ENCODE data around the gene ANO6.

The ANO6 gene

DNA sequence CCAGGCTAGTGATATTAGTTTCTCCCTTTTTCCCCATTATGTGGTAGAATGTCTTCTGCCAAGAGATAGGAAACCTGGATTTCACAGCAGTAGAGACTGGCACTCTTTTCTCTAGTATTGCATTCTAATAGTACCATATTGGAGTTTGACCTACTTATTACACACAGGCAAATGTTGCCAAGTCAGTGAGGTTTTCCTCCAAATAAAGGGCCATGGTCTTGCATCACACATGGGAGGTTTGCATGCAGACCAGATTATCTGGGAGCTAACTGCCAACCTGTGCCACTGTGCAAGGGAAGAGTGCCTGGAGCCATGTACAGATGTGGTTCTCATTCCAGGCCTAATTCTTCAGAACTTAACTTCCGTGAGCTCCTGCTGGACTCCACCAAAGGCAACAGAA is 113.3 kb downstream of the ANO6 start:
- H3K27me3 Mint-ChIP-seq (ENCODE audit: low read depth) = no peaks in the 10 kb centered on the region
- no peaks in the 10 kb centered on the region for H3K9me3 Mint-ChIP-seq
- no peak for TF ChIP-seq CTCF (IDR thresholded peaks at IDR 0.05; ENCODE audit: unreplicated experiment in 3 of 3)
- no peak overlapping the region for H3K4me3 Mint-ChIP-seq
- peaks cover 7% of the 10 kb centered on the region for H3K4me1 Mint-ChIP-seq
- no peak overlapping the region for H3K27ac Mint-ChIP-seq
- H3K36me3 Mint-ChIP-seq (ENCODE audit: low read depth) = peaks cover 7% of the 10 kb centered on the region

DNA sequence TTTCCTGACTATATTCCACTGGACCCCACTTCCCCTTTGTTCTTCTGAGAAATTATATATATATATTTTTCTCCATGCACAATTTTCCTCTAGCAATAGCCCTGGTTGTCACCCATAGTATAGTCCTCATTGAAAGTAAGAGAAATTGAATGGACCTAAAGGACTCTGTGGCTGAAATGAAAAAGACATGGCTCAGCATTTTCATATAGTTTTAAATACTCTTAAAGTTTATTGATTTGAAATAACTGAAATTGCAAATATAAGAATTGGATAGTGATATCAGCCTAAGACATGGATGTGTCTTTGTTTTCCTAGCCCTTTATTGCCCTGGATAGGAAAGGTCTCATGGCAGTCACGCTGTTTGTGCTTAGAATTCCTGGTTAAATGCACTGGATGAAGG is 113.8 kb downstream of the ANO6 start:
- Mint-ChIP-seq H3K4me3 (no peak overlapping the region), H3K27me3 (ENCODE audit: low read depth) (no peaks in the 10 kb centered on the region), H3K27ac (no peak overlapping the region), H3K9me3 (no peaks in the 10 kb centered on the region), H3K36me3 (ENCODE audit: low read depth) (peaks cover 11% of the 10 kb centered on the region), H3K4me1 (peaks cover 7% of the 10 kb centered on the region)
- no peak for TF ChIP-seq CTCF (IDR thresholded peaks at IDR 0.05; ENCODE audit: unreplicated experiment in 3 of 3)

DNA sequence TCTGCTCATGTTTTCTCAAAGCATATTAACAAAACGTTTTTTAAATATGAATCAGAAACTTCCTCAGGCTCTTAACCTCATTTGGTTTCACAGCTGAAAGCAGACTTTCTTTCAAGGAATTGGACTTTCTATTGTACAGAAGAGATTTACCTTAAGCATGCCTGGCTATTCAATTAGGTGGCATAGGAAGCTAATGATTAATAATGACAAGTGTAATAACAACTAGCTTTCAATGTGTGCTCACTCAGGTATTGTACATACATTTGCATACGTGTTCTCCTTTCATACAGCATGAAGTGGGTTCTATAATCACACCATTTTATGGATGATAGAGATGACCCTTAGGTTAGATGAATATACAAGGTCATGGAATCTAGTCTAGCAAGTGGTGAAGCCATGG is 115.7 kb downstream of the ANO6 start:
- TF ChIP-seq CTCF (IDR thresholded peaks at IDR 0.05; ENCODE audit: unreplicated experiment in 3 of 3) = no peak
- Mint-ChIP-seq H3K9me3 (no peaks in the 10 kb centered on the region), H3K36me3 (ENCODE audit: low read depth) (peaks cover 12% of the 10 kb centered on the region), H3K27me3 (ENCODE audit: low read depth) (no peaks in the 10 kb centered on the region), H3K27ac (no peak overlapping the region), H3K4me3 (no peak overlapping the region), H3K4me1 (peaks cover 5% of the 10 kb centered on the region)

DNA sequence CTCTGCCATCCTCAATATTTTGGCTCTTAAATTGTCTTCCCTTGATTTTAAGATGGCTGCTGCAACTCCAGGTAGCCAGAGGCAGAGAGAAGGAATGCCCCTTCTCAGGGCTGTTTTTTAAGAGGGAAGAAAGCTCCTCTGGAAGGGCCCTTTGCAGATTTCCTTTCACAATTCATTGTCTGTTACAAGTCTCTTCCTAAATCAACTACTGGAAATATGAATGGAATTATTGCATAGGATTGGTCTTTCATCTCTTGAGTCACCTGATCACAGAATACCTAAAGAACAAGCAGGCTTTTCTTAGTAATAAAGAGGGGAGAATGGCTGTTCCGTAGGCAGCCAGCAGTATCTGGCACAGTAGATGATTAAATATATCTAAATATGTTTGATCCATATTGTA is 118.5 kb downstream of the ANO6 start:
- no peak for TF ChIP-seq CTCF (IDR thresholded peaks at IDR 0.05; ENCODE audit: unreplicated experiment in 3 of 3)
- Mint-ChIP-seq H3K36me3 (ENCODE audit: low read depth) (peaks cover 12% of the 10 kb centered on the region), H3K27ac (no peak overlapping the region), H3K9me3 (no peaks in the 10 kb centered on the region), H3K4me1 (peaks cover 21% of the 10 kb centered on the region), H3K4me3 (no peak overlapping the region), H3K27me3 (ENCODE audit: low read depth) (no peaks in the 10 kb centered on the region)

- Mint-ChIP-seq H3K9me3 (no peaks in the 10 kb centered on the region), H3K4me3 (no peak overlapping the region), H3K36me3 (ENCODE audit: low read depth) (peaks cover 12% of the 10 kb centered on the region), H3K27me3 (ENCODE audit: low read depth) (no peaks in the 10 kb centered on the region), H3K4me1 (peaks cover 29% of the 10 kb centered on the region), H3K27ac (no peak overlapping the region)
- no peak for TF ChIP-seq CTCF (IDR thresholded peaks at IDR 0.05; ENCODE audit: unreplicated experiment in 3 of 3)
These were observed 120.4 kb downstream of the ANO6 start for GRCh38 chr12:45336331-45336730.

DNA sequence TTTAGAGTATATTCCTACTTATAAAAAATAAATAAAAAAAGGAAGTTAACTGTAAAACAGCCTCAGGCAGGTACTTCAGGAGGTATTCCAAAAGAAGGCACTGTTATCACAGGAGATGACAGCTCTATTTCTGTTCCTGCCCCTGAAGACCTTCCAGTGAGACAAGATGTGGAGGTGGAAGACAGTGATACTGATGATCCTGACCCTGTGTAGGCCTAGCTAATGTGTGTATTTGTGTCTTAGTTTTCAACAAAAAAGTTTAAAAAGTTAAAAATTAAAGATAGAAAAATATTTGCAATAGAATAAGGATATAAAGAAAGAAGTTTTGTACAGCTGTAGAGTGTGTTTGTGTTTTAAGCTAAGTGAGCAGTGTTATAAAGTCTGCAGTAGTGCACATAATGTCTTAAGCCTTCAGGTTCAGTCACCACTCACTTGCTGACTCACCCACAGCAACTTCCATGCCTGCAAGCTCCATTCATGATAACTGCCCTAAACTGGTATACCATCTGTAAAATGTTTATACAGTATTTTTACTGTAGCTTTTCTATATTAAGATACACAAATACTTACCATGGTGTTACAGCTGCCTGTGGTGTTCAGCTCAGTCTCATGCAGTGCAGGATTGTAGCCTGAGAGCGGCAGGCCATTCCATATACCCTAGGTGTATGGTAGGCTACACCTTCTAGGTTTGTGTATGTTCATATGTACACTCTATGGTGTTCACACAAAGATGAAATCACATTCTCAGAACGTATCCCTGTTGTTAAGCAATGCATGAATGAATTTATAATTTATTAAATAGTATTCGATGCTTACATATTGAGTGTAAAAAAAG is 121.1 kb downstream of the ANO6 start:
- H3K4me1 Mint-ChIP-seq = peaks cover 29% of the 10 kb centered on the region
- H3K27me3 Mint-ChIP-seq (ENCODE audit: low read depth) = no peaks in the 10 kb centered on the region
- H3K36me3 Mint-ChIP-seq (ENCODE audit: low read depth) = peaks cover 11% of the 10 kb centered on the region
- no peaks in the 10 kb centered on the region for H3K9me3 Mint-ChIP-seq
- no peak overlapping the region for H3K4me3 Mint-ChIP-seq
- no peak for TF ChIP-seq CTCF (IDR thresholded peaks at IDR 0.05; ENCODE audit: unreplicated experiment in 3 of 3)
- peak overlapping the region in 2 of 3 experiments; percentile 21 to 27 for H3K27ac Mint-ChIP-seq
